RPMI7951 (cell line): ENCODE data around the gene DIS3. TPM values are rescaled to one million over a fixed set of nuclear protein-coding genes. Genes with fewer than 3 reads are reported as not detected.
"Not testable (repeated sequence)": the region's sequence is repeated elsewhere in the genome, so short reads cannot be mapped to it uniquely, and the experiment has no call there.

Experiments used
- DNase-seq: peaks from one replicate; pipeline ENCODE4 v3.0.0-alpha.2; 2012; ENCODE audit warnings: low read depth
- total RNA-seq: library from RNA; depleted of rRNA; stranded (reverse); fragments of >200 nt; shearing (Covaris generic); gene quantifications from 2 replicates; pipeline ENCODE4 v1.2.3, GENCODE V29; 2014; rRNA removed

Gene DIS3
- total RNA-seq, 1 experiment from 2014 or later = 32.0 TPM

DNA sequence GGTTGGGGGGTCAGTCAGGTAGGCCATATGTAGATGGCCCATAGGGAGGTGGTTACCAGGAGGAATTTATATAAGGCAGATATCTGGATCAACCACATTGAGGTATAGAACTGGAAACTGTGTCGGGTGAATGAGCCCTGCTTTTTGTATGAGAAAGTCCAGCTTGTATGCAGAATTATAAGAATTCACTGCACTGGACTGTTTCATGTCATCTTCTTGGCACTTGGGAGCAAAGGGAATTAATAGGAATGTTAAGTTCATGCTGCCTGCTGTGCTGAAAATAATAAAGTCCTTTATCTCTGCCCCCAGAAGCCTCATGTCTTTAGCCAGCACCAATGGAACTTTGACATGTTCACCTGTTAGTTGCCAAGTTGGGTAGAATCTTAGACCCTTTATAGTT lies 41.7 kb downstream of the DIS3 start:
- DNase-seq = no peak

- DNase-seq = no peak
These were observed 44.7 kb downstream of the DIS3 start for GRCh38 chr13:72737033-72737432.

GRCh38 chr13:72728290-72728605 lies 53.5 kb downstream of the DIS3 start:
- DNase-seq = no peak

- peak; percentile 96 for DNase-seq
These were observed 54.0 kb downstream of the DIS3 start, which contains the start of the genes BORA and MZT1 for GRCh38 chr13:72727417-72728289. BORA (plus strand) TSS chr13:72727923; CDS start chr13:72728941, 1,018 bp downstream. MZT1 (minus strand) TSS chr13:72727629; CDS start chr13:72727602, 27 bp downstream.

GRCh38 chr13:72726726-72727416 lies 54.8 kb downstream of the DIS3 start:
- peak; percentile 36 for DNase-seq

- DNase-seq = not testable (repeated sequence)
These were observed 55.5 kb downstream of the DIS3 start for GRCh38 chr13:72726185-72726584.

DNA sequence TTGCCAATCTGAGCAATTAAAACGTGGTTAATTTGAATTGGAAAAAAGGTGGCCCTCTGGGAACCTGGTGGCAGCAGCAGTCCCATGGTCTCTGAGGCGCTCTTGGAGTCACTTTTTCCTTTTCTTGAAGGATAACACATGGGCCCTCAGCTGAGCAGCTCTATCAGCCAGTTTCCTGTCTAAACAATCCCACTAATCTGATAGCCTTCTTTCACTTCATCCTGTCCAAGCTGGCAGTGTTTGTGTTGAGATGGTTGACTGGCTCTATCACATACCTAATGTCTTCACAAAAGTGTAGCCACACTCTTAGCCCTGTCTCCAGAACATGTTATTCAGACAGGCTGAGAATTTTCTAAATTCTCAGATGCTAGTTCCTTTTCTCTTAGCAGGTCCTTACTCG lies 64.9 kb downstream of the DIS3 start:
- DNase-seq = no peak

Other genes starting within 250 kb of the DIS3 start
- 70.0 and 77.7 TPM in 2 replicates for gene MZT1, start 54.3 kb downstream of the DIS3 start, total RNA-seq
- gene BORA, start 54.0 kb downstream of the DIS3 start, total RNA-seq = 26.0 and 32.7 TPM in 2 replicates
- gene PIBF1, start 233 bp upstream of the DIS3 start, total RNA-seq = 19.3 and 20.4 TPM in 2 replicates